Spleen (tissue), 7 donors: ENCODE measurements around the gene GPR157.

Source experiments
- POLR2A ChIP-seq, 3 donors: fragments of 450-650 bp; IDR thresholded peaks; one replicate each; pipeline ENCODE4 v1.5.1; 2017; ENCODE audit warnings: antibody characterized with exemption in 3 of 3, mild to moderate bottlenecking in 1 of 3
- POLR2AphosphoS5 ChIP-seq, 3 donors: sonication (generic); formaldehyde crosslinking; IDR thresholded peaks; one replicate each; pipeline ENCODE4 v1.5.1; 2017; ENCODE audit warnings: antibody characterized with exemption in 3 of 3
- TF ChIP-seq, protein P1 (sequence below), 11 experiments: fragments of 200-600 bp in 7 of 11; fragments of 450-650 bp in 4 of 11; sonication (generic) in 4 of 11; IDR thresholded peaks in 8 of 11; conservative IDR thresholded peaks in 3 of 11; 1 replicate in 7 of 11; 2 replicates in 4 of 11; pipeline versions ENCODE4 v1.4.0 to v1.8.0; 2016 to 2021; ENCODE audit warnings: antibody characterized with exemption in 11 of 11, inconsistent platforms in 4 of 11, mild to moderate bottlenecking in 1 of 11
- donor health status: DM: no; HTN: no; CAD: no; lungs with moderate emphysema.
- donor health status: DM: no; HTN: no; CAD: no.
- donor health status: DM: no; HTN: no; CAD: no.

- TF ChIP-seq, protein P1, sequence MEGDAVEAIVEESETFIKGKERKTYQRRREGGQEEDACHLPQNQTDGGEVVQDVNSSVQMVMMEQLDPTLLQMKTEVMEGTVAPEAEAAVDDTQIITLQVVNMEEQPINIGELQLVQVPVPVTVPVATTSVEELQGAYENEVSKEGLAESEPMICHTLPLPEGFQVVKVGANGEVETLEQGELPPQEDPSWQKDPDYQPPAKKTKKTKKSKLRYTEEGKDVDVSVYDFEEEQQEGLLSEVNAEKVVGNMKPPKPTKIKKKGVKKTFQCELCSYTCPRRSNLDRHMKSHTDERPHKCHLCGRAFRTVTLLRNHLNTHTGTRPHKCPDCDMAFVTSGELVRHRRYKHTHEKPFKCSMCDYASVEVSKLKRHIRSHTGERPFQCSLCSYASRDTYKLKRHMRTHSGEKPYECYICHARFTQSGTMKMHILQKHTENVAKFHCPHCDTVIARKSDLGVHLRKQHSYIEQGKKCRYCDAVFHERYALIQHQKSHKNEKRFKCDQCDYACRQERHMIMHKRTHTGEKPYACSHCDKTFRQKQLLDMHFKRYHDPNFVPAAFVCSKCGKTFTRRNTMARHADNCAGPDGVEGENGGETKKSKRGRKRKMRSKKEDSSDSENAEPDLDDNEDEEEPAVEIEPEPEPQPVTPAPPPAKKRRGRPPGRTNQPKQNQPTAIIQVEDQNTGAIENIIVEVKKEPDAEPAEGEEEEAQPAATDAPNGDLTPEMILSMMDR (IDR thresholded peaks at IDR 0.05 in 8 of 11, conservative IDR thresholded peaks at IDR 0.05 in 3 of 11): no peak
- TF ChIP-seq POLR2A (IDR thresholded peaks at IDR 0.05): no peak
- TF ChIP-seq POLR2AphosphoS5 (IDR thresholded peaks at IDR 0.05): no peak
Observed at GRCh38 chr1:9073143-9073542, 55.8 kb downstream of the GPR157 start.
